CD4-positive, alpha-beta memory T cell (primary cell): ENCODE results near the gene IRAK3. TPM values are rescaled to one million over a fixed set of nuclear protein-coding genes. Genes with fewer than 3 reads are reported as not detected.

Source experiments
- CTCF ChIA-PET: fragments of 350-600 bp; sonication (Branson Sonifier 250); formaldehyde crosslinking; loops from one replicate; lab custom pipeline; 2021; ENCODE audit warnings: inconsistent platforms; ENCODE audit not compliant: partially characterized antibody; lab: Charles Lee
- POLR2A ChIA-PET: fragments of 350-600 bp; sonication (Branson Sonifier 250); formaldehyde crosslinking; loops from one replicate; lab custom pipeline; 2021; ENCODE audit not compliant: partially characterized antibody; lab: Charles Lee
- DNase-seq, 5 donors: peaks; one replicate each; pipeline versions ENCODE4 v3.0.0 to v3.0.0-alpha.2; 2020 to 2022; ENCODE audit warnings: mixed read lengths in 1 of 5
- H3K27ac ChIP-seq: one replicate; pipeline ENCODE4 v1.7.0; 2013; ENCODE audit warnings: low read depth, low read length
- H3K27me3 ChIP-seq: 2 replicates; pipeline ENCODE4 v1.7.0; 2013; ENCODE audit warnings: mild to moderate bottlenecking, low read length, moderate library complexity; ENCODE audit not compliant: insufficient read depth
- H3K36me3 ChIP-seq: 2 replicates; pipeline ENCODE4 v1.7.0; 2013; ENCODE audit warnings: mild to moderate bottlenecking, low read length, moderate library complexity; ENCODE audit not compliant: insufficient read depth
- H3K4me1 ChIP-seq: 2 replicates; pipeline ENCODE4 v1.7.0; 2013; ENCODE audit warnings: mild to moderate bottlenecking, low read length, moderate library complexity; ENCODE audit not compliant: insufficient read depth
- H3K4me3 ChIP-seq, 2 donors: one replicate each; pipeline ENCODE4 v1.7.0; 2013; ENCODE audit warnings: low read length in 2 of 2, mild to moderate bottlenecking in 1 of 2
- H3K9me3 ChIP-seq, 2 donors: one replicate each; pipeline ENCODE4 v1.7.0; 2013; ENCODE audit warnings: low read length in 2 of 2, control low read depth in 1 of 2; ENCODE audit not compliant: control insufficient read depth in 1 of 2
- H3K27ac Mint-ChIP-seq, 7 donors: one replicate each; pipeline ENCODE4 v1.8.0; 2020 to 2021; ENCODE audit warnings: mixed read lengths in 7 of 7, mild to moderate bottlenecking in 6 of 7, inconsistent platforms in 3 of 7, moderate library complexity in 3 of 7
- H3K27me3 Mint-ChIP-seq, 2 donors: one replicate each; pipeline ENCODE4 v1.8.0; 2020 to 2021; ENCODE audit warnings: mixed read lengths in 2 of 2
- H3K36me3 Mint-ChIP-seq, 2 donors: one replicate each; pipeline ENCODE4 v1.8.0; 2020 to 2021; ENCODE audit warnings: mixed read lengths in 2 of 2, inconsistent platforms in 1 of 2, mild to moderate bottlenecking in 1 of 2
- H3K4me1 Mint-ChIP-seq, 4 donors: one replicate each; pipeline ENCODE4 v1.8.0; 2020 to 2021; ENCODE audit warnings: mixed read lengths in 4 of 4, mild to moderate bottlenecking in 1 of 4
- H3K4me3 Mint-ChIP-seq, 8 donors: one replicate each; pipeline ENCODE4 v1.8.0; 2020 to 2021; ENCODE audit warnings: mixed read lengths in 8 of 8, mild to moderate bottlenecking in 7 of 8, moderate library complexity in 6 of 8, inconsistent platforms in 3 of 8
- H3K9me3 Mint-ChIP-seq, 8 donors: one replicate each; pipeline ENCODE4 v1.8.0; 2020 to 2021; ENCODE audit warnings: mixed read lengths in 8 of 8, mild to moderate bottlenecking in 5 of 8, inconsistent platforms in 3 of 8, moderate library complexity in 1 of 8
- intact Hi-C: fragments of 100-400 bp; cut with micrococcal nuclease; formaldehyde crosslinking; loops from one replicate; pipeline ENCODE4 v1.15.1; 2023
- polyA plus RNA-seq, 2 donors: library from polyadenylated mRNA; unstranded; fragments of 300-500 nt; fragmentation: Illumina TruSeq; gene quantifications; one replicate each; pipeline ENCODE4 v1.2.3, GENCODE V29; 2021
- total RNA-seq, 2 experiments: library from RNA; stranded (reverse); gene quantifications; one replicate each; pipeline ENCODE4 v1.2.3, GENCODE V29; 2021

Gene IRAK3
- total and polyA plus RNA-seq, 4 experiments from 2014 or later, result 0.14 to 0.47 (median 0.44) TPM; not detected in 1

DNA sequence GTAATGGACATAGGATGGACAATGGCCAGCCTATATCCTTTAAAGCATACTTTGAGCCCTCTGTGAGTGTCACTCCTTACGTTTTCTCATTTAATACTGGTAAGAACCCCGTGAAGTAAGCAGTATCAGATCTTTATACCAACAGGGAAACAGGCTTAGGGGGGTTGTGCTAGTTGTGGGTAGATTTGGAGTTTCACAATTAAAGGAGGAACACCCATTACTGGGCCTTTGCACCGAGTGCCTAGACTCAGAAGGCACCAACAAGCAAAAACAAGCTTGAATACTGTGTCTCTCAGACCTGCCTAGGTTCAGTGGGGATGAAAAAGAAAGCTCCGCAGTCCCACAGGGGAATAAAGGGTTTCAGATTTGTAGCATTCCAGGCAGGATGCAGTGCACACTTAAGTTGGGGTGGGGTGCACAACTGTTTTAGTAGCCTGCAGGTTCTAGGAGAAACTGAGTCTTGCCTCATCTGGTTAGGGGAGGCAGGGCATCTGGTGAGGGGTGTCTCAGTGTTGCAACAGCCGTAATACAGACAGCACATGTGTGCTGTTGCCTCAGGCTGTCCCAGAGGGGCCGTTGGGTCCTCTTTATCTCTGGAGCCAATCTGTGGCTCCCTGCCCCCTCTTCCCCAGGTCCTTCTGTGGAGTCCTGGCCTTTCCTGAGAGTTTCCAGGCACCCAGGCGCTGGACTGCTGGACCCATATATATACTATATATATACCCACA is 51.2 kb downstream of the IRAK3 start:
- Mint-ChIP-seq H3K36me3 (no peaks in the 10 kb centered on the region), H3K27me3 (peaks cover 26 to 28% of the 10 kb centered on the region in 2 donors), H3K4me1 (peaks cover 0 to 4% (median under 1%) of the 10 kb centered on the region in 4 donors), H3K9me3 (peaks cover 0 to 3% (median 0%) of the 10 kb centered on the region in 8 donors), H3K27ac (no peak overlapping the region), H3K4me3 (no peak overlapping the region)
- intact Hi-C loops, result no loop called here
- Histone ChIP-seq H3K27me3 (peaks cover 15% of the 10 kb centered on the region), H3K27ac (no peak overlapping the region), H3K36me3 (no peaks in the 10 kb centered on the region), H3K9me3 (no peaks in the 10 kb centered on the region), H3K4me1 (peaks cover 5% of the 10 kb centered on the region), H3K4me3 (no peak overlapping the region)
- DNase-seq, result no peak
- ChIA-PET CTCF (no interaction called here), POLR2A (no interaction called here)

DNA sequence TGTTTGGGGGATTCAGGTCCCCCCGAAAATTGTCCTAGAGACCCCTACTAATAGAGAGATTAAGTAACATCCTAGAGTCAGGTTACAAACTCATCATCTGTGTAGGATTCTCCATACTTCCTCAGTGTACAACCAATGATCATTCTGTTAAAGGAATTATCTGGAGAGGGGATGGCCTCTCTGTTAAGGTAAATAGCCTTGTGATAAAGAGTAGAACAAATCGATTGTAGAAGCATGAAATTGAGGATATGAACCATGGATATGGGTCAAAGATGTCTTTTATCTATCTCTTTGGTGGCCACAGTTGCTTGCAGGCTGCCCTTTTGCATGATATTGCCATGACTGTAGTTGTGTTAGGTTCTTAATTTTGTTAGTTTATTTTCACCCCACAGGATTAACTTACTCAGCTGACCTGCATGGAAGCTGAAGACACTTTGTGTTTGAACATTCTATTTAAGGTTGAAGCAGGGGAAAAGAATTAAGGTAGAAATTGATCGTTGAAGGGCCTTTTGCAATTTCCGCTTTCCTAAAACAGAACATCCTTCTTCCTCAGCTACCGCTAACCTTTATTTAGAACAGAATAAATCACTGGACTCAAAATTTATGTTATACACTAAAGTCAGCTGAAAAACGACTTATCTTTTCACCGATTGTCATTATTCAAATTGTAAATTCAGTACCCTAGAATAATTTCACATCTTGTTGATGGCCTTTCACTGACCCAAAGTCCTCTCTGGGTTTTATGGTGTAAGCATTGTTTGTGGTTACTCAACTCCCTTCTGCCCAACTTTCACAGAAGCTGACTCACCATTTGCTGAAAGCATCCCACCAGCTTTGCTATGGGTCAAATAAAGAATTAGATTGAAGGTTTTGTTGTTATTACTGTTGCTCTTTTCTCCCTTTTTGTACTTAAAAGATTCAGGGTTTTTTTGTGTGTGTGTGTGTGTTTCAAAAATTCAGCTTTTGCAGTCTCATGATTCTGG is 52.3 kb downstream of the IRAK3 start:
- H3K4me3 ChIP-seq, result no peak overlapping the region
- peaks cover 0 to 2% (median 0%) of the 10 kb centered on the region in 4 donors for H3K4me1 Mint-ChIP-seq
- no peak overlapping the region for H3K4me3 Mint-ChIP-seq
- H3K36me3 ChIP-seq, result no peaks in the 10 kb centered on the region
- H3K27ac Mint-ChIP-seq, result no peak overlapping the region
- H3K27me3 ChIP-seq, result peaks cover 9% of the 10 kb centered on the region
- no peak for DNase-seq
- no peaks in the 10 kb centered on the region for H3K9me3 ChIP-seq
- CTCF ChIA-PET, result no interaction called here
- no peak overlapping the region for H3K27ac ChIP-seq
- no peaks in the 10 kb centered on the region for H3K4me1 ChIP-seq
- no peaks in the 10 kb centered on the region for H3K9me3 Mint-ChIP-seq
- intact Hi-C loops, result no loop called here
- H3K36me3 Mint-ChIP-seq, result no peaks in the 10 kb centered on the region
- peaks cover 24 to 25% of the 10 kb centered on the region in 2 donors for H3K27me3 Mint-ChIP-seq
- POLR2A ChIA-PET, result no interaction called here

DNA sequence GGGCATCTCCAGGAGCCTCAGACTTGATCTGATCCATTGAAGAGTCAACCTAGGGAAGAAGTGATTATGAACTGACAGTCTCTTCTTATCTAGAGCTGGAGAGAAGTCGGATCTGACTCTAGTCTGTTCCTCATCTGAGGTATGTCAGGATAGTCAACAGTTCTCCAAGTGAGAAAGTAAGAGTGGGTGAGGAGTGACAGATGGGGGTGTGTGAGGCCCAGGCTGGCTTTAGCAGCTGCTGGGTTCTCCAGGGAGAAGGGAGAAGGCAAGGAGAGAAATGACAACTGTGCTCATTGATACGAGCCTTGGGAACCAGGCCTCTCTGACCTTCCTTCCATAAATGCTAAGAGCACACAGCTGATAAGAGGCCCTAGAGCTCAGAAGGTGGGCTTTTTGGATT is 53.3 kb downstream of the IRAK3 start:
- intact Hi-C loops, result no loop called here
- H3K27me3 Mint-ChIP-seq, result peaks cover 16 to 17% of the 10 kb centered on the region in 2 donors
- Histone ChIP-seq H3K36me3 (no peaks in the 10 kb centered on the region), H3K27ac (no peak overlapping the region), H3K9me3 (no peaks in the 10 kb centered on the region), H3K27me3 (no peaks in the 10 kb centered on the region), H3K4me1 (no peaks in the 10 kb centered on the region), H3K4me3 (no peak overlapping the region)
- POLR2A ChIA-PET, result no interaction called here
- H3K4me3 Mint-ChIP-seq, result no peak overlapping the region
- no peaks in the 10 kb centered on the region for H3K9me3 Mint-ChIP-seq
- CTCF ChIA-PET, result no interaction called here
- DNase-seq, result no peak
- no peak overlapping the region for H3K27ac Mint-ChIP-seq
- no peaks in the 10 kb centered on the region for H3K36me3 Mint-ChIP-seq
- H3K4me1 Mint-ChIP-seq, result no peaks in the 10 kb centered on the region

DNA sequence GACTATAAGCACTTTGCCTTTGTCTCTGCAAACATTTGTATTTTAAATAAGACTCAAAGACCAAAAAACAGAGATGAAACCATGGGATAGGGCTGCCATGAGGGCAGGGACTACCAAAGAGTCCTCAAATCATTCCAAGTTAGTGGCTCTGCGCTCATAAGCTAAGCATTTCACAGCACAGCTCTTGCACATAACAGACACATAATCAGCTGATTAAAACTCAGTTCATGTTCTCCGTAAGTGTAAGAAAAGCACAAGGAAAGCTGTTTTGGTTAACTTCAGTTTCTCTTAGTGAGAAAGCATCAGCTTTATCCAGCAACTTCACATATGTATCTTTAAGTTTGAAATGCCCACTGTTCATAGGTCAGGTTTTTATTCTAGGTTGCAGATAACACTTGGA is 54.9 kb downstream of the IRAK3 start:
- Histone ChIP-seq H3K27ac (no peak overlapping the region), H3K9me3 (no peaks in the 10 kb centered on the region), H3K27me3 (no peaks in the 10 kb centered on the region), H3K4me1 (no peaks in the 10 kb centered on the region), H3K36me3 (no peaks in the 10 kb centered on the region), H3K4me3 (no peak overlapping the region)
- peaks cover 5 to 8% of the 10 kb centered on the region in 2 donors for H3K27me3 Mint-ChIP-seq
- ChIA-PET POLR2A (no interaction called here), CTCF (no interaction called here)
- intact Hi-C loops, result no loop called here
- H3K36me3 Mint-ChIP-seq, result no peaks in the 10 kb centered on the region
- H3K4me3 Mint-ChIP-seq, result no peak overlapping the region
- H3K27ac Mint-ChIP-seq, result no peak overlapping the region
- no peaks in the 10 kb centered on the region for H3K4me1 Mint-ChIP-seq
- DNase-seq, result no peak
- no peaks in the 10 kb centered on the region for H3K9me3 Mint-ChIP-seq

DNA sequence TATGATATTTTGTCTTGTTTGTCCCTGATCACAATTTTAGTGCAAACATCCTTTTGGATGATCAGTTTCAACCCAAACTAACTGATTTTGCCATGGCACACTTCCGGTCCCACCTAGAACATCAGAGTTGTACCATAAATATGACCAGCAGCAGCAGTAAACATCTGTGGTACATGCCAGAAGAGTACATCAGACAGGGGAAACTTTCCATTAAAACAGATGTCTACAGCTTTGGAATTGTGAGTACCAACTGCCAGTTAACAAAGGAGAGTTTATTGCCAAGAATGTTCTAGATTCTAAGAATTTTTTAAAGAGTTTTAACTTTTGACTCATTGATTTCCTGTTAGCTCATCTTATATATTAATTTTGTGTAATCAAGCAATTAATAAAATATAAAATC is 55.4 kb downstream of the IRAK3 start:
- no peak overlapping the region for H3K4me3 ChIP-seq
- no peaks in the 10 kb centered on the region for H3K9me3 ChIP-seq
- Mint-ChIP-seq H3K27me3 (peaks cover 5 to 8% of the 10 kb centered on the region in 2 donors), H3K4me3 (no peak overlapping the region), H3K27ac (no peak overlapping the region), H3K9me3 (no peaks in the 10 kb centered on the region), H3K36me3 (no peaks in the 10 kb centered on the region), H3K4me1 (no peaks in the 10 kb centered on the region)
- no peaks in the 10 kb centered on the region for H3K4me1 ChIP-seq
- intact Hi-C loops, result no loop called here
- ChIA-PET CTCF (no interaction called here), POLR2A (no interaction called here)
- no peaks in the 10 kb centered on the region for H3K36me3 ChIP-seq
- no peak overlapping the region for H3K27ac ChIP-seq
- DNase-seq, result no peak
- H3K27me3 ChIP-seq, result no peaks in the 10 kb centered on the region

DNA sequence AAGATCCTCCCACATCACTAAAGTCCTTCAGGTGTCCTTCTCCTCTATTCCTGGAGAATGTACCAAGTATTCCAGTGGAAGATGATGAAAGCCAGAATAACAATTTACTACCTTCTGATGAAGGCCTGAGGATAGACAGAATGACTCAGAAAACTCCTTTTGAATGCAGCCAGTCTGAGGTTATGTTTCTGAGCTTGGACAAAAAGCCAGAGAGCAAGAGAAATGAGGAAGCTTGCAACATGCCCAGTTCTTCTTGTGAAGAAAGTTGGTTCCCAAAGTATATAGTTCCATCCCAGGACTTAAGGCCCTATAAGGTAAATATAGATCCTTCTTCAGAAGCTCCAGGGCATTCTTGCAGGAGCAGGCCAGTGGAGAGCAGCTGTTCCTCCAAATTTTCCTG is 58.7 kb downstream of the IRAK3 start:
- Mint-ChIP-seq H3K9me3 (peaks cover 0 to 2% (median 0%) of the 10 kb centered on the region in 8 donors), H3K27me3 (peaks cover 1% of the 10 kb centered on the region in 2 donors), H3K4me3 (no peak overlapping the region), H3K36me3 (no peaks in the 10 kb centered on the region), H3K27ac (no peak overlapping the region), H3K4me1 (no peaks in the 10 kb centered on the region)
- Histone ChIP-seq H3K4me3 (no peak overlapping the region), H3K27ac (no peak overlapping the region), H3K27me3 (no peaks in the 10 kb centered on the region), H3K4me1 (no peaks in the 10 kb centered on the region), H3K36me3 (no peaks in the 10 kb centered on the region), H3K9me3 (no peaks in the 10 kb centered on the region)
- CTCF ChIA-PET, result interaction anchor here (0.8 to 1.4 kb wide), 2 partner anchors 124 to 170 kb away, joined by 3 read pairs; no protein-coding TSS in a partner anchor
- no peak for DNase-seq
- intact Hi-C loops, result no loop called here
- POLR2A ChIA-PET, result interaction anchor here (1.2 kb wide), 1 partner anchor 78 kb away, joined by 4 read pairs; the partner anchor contains the start of gene TMBIM4

DNA sequence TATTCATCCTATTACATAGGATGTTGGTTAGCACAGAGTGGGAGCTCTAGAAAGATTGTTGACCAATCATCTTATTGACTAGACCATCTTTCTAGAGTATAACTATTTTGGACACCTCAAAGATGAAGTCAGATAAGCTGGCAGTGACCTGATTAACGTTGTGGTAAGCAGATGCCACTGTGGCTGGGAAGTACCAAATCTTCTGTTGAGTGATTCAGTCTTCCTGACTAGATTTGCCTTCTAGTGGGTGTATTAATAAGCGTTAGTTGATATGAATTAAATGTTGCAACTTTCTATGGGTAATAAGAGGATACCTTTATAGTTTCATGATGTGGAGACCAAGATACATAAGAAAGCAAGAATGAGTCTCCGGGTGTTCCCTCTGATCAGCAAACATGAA is 62.0 kb downstream of the IRAK3 start:
- no peaks in the 10 kb centered on the region for H3K36me3 ChIP-seq
- ChIA-PET CTCF (interaction anchor here (1.0 to 1.1 kb wide), 2 partner anchors 15 to 17 kb away, joined by 3 to 5 read pairs; no protein-coding TSS in a partner anchor), POLR2A (interaction anchor here (1.0 kb wide), 1 partner anchor 37 kb away, joined by 3 read pairs; no protein-coding TSS in a partner anchor)
- H3K9me3 ChIP-seq, result no peaks in the 10 kb centered on the region
- no peaks in the 10 kb centered on the region for H3K36me3 Mint-ChIP-seq
- H3K4me1 Mint-ChIP-seq, result no peaks in the 10 kb centered on the region
- intact Hi-C loops, result no loop called here
- H3K27me3 Mint-ChIP-seq, result peaks cover 1 to 4% of the 10 kb centered on the region in 2 donors
- H3K27ac ChIP-seq, result no peak overlapping the region
- H3K9me3 Mint-ChIP-seq, result peaks cover 0 to 2% (median 0%) of the 10 kb centered on the region in 8 donors
- H3K4me3 Mint-ChIP-seq, result no peak overlapping the region
- H3K4me3 ChIP-seq, result no peak overlapping the region
- H3K27me3 ChIP-seq, result no peaks in the 10 kb centered on the region
- H3K27ac Mint-ChIP-seq, result no peak overlapping the region
- DNase-seq, result no peak
- H3K4me1 ChIP-seq, result no peaks in the 10 kb centered on the region
